ENCODE data around the gene SNAPC1.

DNA sequence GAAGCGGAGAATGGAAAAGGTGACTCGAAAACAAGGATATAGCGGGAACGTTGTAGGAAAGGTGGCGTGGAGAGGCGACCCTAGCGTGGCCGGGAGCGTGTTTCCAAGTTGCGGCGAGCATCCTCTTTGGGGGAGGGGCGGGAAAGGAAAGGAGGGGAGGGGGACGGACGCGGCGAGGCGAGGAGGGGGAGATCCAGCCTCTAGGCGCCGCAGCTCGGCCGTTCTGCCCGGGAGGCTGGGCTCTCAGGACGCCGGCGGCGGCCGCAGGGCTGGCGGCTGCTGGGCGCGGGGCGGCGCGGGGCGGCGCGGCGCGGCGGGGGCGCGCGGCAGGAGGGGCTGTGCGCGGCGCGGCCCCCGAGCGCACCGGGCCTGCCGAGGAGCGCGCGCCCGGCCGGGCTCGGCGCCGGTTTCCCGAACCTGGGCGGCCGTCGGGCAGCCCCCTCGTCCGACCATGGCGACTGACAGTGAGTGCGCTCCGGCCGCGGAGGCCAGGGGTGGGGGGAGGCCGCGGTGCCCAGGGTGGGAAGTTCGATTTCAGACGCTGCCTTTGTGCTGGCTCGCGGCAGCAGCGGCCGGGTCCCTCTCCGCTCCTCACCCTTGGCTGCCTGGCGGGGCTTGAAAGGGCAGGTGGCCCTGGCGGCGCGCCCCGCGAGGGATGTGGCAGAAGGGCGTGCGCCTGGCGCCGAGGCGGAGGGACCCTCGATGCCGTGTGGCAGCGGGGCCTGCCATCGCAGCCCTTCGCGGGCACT, 50.3 kb downstream of the SNAPC1 start, which contains the start of gene SYT16:
- no peak for TF ChIP-seq CTCF (IDR thresholded peaks at IDR 0.05; ENCODE audit: low read length)
- no peak for TF ChIP-seq EZH2 (IDR thresholded peaks at IDR 0.05; ENCODE audit: borderline replicate concordance, low read length)

Data from OCI-LY1 (cell line).